NCI-H510A (cell line): ENCODE results near the gene TBC1D1.

Source experiments
- DNase-seq: peaks from one replicate; lab custom pipeline; 2025; lab: John Stamatoyannopoulos, UW

The TBC1D1 gene

DNA sequence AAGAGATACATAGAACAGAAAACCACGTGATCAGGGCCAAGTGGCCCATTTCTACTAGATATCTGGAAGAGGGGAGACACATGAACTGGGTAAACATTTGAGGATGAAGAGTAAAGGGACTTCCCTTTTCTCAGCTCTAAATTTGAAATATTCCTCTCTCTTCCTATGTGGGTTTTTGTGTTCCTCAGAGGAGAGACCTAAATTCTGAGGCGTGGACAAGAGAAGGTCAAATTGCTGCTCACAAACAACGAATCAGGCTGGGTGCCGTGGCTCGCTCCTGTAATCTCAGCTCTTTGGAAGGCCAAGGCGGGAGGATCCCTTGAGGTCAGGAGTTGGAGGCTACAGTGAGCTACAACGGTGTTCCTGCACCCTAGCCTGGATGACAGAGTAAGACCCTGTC lies 285.3 kb downstream of the TBC1D1 start:
- DNase-seq, result no peak

GRCh38 chr4:38177035-38177546 lies 286.2 kb downstream of the TBC1D1 start:
- no peak for DNase-seq

DNA sequence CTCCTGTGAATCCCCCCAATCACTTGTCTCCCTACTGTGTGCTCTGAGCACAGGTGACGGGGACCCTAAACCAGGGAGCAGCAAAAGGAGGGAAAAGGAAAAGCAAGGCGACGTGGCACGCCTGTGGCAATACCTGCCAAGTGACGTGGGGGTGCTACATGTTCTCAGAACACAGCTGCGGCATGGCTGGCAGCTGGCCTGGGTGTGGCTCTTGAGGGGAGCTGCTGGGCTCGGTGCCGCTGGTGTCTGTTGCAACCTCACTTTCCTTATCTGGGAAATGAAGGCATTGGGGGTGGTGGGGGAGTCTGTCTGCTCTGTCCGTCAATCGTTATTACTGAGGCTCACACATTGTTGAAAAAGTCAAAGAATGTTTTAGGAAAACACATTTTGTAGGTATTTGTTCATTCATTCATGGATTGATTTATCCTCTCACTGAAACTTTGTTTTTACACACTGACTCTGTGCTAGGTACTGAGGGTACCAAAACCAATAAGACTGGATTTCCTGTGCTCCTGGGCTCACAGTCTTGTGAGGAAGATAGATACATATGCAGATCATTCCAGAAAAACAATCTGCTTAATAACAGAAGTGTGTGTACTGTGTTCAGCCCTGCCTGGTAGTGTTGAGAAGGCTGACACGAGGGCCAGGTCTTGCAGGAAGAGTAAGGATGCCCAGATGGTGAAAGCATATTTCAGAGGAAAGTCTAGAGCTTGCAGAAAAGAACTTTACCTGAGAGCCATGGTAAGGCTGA lies 286.9 kb downstream of the TBC1D1 start:
- peak; percentile 37 for DNase-seq

- no peak for DNase-seq
Measured at GRCh38 chr4:38178392-38178995, 287.6 kb downstream of the TBC1D1 start.

- peak; percentile 23 for DNase-seq
Measured at GRCh38 chr4:38179690-38180377, 288.9 kb downstream of the TBC1D1 start.

DNA sequence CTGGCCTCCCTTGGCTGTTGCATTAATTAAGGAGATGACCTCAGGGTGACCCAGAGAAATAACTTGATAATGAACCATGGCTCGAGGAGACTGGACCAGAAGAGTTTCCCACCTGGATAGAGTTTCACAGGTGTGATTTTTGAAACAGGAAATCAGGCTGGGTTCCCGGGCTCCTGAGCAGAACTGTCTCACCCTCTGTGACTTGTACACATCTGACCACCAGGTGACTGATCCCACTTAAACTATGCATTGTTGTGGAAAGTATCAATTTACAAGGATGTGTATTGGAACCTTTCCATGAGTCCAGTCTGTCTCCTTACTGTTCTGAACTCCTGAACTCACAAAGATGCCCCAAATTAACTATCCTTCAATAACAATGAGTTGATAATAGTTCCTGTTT lies 289.6 kb downstream of the TBC1D1 start:
- no peak for DNase-seq

- no peak for DNase-seq
Measured at GRCh38 chr4:38181286-38181685, 290.4 kb downstream of the TBC1D1 start.

GRCh38 chr4:38182334-38182998 lies 291.6 kb downstream of the TBC1D1 start:
- no peak for DNase-seq

DNA sequence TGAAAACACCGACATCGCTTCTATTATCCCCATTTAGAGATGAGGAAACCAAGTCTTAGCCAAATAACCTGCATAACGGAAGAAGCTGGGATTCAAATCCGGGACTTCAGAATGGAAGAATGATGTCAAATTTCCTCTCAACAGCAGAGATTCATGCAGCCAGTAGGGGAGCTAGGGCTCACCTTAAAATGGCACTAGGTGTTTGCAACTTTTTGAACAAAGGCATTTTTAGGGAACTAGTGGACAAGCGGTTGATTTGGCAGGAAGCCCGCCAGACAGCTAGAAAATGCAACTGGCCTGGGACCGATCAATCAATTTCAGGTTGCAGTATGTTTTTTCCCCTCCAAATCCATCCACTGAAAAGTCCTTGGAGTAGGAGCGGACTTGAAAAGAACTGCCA lies 293.5 kb downstream of the TBC1D1 start:
- no peak for DNase-seq

DNA sequence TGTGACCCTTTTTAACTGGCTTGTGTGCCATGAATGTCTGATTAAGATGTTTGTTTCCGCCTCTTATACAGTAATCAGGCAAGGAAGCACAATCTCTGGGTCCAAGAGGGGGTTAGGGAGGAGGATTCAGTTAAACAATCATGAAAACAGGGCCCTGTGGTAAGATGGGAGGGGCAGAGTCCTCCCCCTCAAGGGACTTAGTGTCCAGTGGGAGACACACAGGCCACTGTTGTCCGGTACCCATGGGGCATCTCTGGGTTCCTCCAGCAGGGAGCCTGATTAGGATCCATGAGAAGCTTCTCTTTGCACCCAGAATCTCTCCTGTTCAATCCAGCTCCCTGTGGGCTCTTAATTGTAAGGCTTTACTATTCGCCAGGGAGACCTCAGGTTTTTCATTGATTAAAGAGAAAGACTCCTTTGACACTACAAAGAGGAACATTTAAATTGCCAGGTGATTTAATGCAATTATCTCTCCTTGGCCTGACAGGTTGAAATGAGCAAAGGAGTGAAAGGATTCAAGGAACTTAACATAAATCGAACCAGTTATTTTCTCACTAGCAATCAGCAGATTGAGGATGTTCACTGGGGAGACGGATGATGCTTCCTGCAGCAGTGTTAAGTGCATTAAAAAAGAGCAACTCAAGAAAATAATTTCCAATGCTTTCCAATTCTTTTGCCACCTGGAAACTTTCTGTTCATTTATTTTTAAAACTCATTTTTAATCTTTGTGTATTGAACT lies 294.7 kb downstream of the TBC1D1 start:
- DNase-seq, result no peak

GRCh38 chr4:38188136-38188535 lies 297.3 kb downstream of the TBC1D1 start:
- no peak for DNase-seq

GRCh38 chr4:38188631-38189101 lies 297.8 kb downstream of the TBC1D1 start:
- DNase-seq, result no peak
